GM23338 (cell line): Measurements from ENCODE around the gene DLX2. TPM values are rescaled to one million over a fixed set of nuclear protein-coding genes. Genes with fewer than 3 reads are reported as not detected.
"Not testable (repeated sequence)": the region's sequence is repeated elsewhere in the genome, so short reads cannot be mapped to it uniquely, and the experiment has no call there.

Experiments used
- ATAC-seq: fragments of 200-7000 bp; cut with Tn5 transposase; 3 replicates; pipeline ENCODE4 v1.9.1; 2020
- DNase-seq: peaks from one replicate; pipeline ENCODE4 v3.0.0-alpha.2; 2015; ENCODE audit warnings: low spot score
- H2AFZ ChIP-seq: fragments of 200-600 bp; sonication (generic); 2 replicates; pipeline ENCODE4 v1.8.0; 2016; ENCODE audit warnings: antibody characterized with exemption, mild to moderate bottlenecking, moderate library complexity
- H3F3A ChIP-seq: fragments of 200-600 bp; sonication (generic); replicated peaks from 2 replicates; pipeline ENCODE4 v1.8.0; 2017; ENCODE audit warnings: antibody characterized with exemption, mixed run types, low read depth
- H3K27ac ChIP-seq: fragments of 200-600 bp; sonication (generic); 2 replicates; pipeline ENCODE4 v1.6.1; 2016; ENCODE audit warnings: low read depth
- H3K27me3 ChIP-seq: fragments of 200-600 bp; sonication (generic); 2 replicates; pipeline ENCODE4 v1.8.0; 2016; ENCODE audit warnings: mild to moderate bottlenecking, mixed run types, moderate library complexity; ENCODE audit not compliant: insufficient read depth
- H3K36me3 ChIP-seq: fragments of 200-600 bp; sonication (generic); 2 replicates; pipeline ENCODE4 v1.8.0; 2016; ENCODE audit warnings: mild to moderate bottlenecking; ENCODE audit not compliant: insufficient read depth
- H3K4me1 ChIP-seq: fragments of 200-600 bp; sonication (generic); 2 replicates; pipeline ENCODE4 v1.8.0; 2016; ENCODE audit warnings: mild to moderate bottlenecking, moderate library complexity; ENCODE audit not compliant: insufficient read depth
- H3K4me2 ChIP-seq: fragments of 200-600 bp; sonication (generic); 2 replicates; pipeline ENCODE4 v1.7.1; 2017; ENCODE audit warnings: mixed run types
- H3K4me3 ChIP-seq: fragments of 200-600 bp; sonication (generic); 2 replicates; pipeline ENCODE4 v1.6.1; 2016; ENCODE audit warnings: mixed run types
- H3K79me2 ChIP-seq: fragments of 200-600 bp; sonication (generic); replicated peaks from 2 replicates; pipeline ENCODE4 v1.8.0; 2017; ENCODE audit warnings: mild to moderate bottlenecking; ENCODE audit not compliant: insufficient read depth
- H3K9me2 ChIP-seq: fragments of 200-600 bp; sonication (generic); 2 replicates; pipeline ENCODE4 v1.8.0; 2017; ENCODE audit not compliant: insufficient read depth
- H4K20me1 ChIP-seq: fragments of 200-600 bp; sonication (generic); replicated peaks from 2 replicates; pipeline ENCODE4 v1.8.0; 2017; ENCODE audit warnings: mild to moderate bottlenecking; ENCODE audit not compliant: insufficient read depth
- H3K27ac Mint-ChIP-seq: 2 replicates; pipeline ENCODE4 v1.8.0; 2020; ENCODE audit warnings: inconsistent platforms, mild to moderate bottlenecking, moderate library complexity, mixed read lengths
- H3K27me3 Mint-ChIP-seq: 3 replicates; pipeline ENCODE4 v1.8.0; 2022; ENCODE audit warnings: low read depth, mild to moderate bottlenecking, moderate library complexity, mixed read lengths, inconsistent platforms; ENCODE audit not compliant: insufficient read depth, poor library complexity
- H3K36me3 Mint-ChIP-seq: 3 replicates; pipeline ENCODE4 v1.8.0; 2021; ENCODE audit warnings: low read depth, mild to moderate bottlenecking, inconsistent platforms, moderate library complexity, mixed read lengths
- H3K4me1 Mint-ChIP-seq: 3 replicates; pipeline ENCODE4 v1.8.0; 2020; ENCODE audit warnings: mild to moderate bottlenecking, inconsistent platforms, mixed read lengths
- H3K4me3 Mint-ChIP-seq: 3 replicates; pipeline ENCODE4 v1.8.0; 2021; ENCODE audit warnings: moderate library complexity, mild to moderate bottlenecking, inconsistent platforms, mixed read lengths
- H3K9me3 Mint-ChIP-seq: 3 replicates; pipeline ENCODE4 v1.8.0; 2020; ENCODE audit warnings: moderate library complexity, mild to moderate bottlenecking, inconsistent platforms, mixed read lengths
- CREB1 ChIP-seq: fragments of 250-450 bp; sonication (Bioruptor Pico); IDR thresholded peaks from 2 replicates; pipeline ENCODE4 v1.5.0; 2020; ENCODE audit warnings: low read depth, mild to moderate bottlenecking, moderate library complexity
- EZH2 ChIP-seq: fragments of 200-600 bp; sonication (generic); IDR thresholded peaks from one replicate; pipeline ENCODE4 v1.8.0; 2017; ENCODE audit warnings: antibody characterized with exemption, mild to moderate bottlenecking, low read depth; ENCODE audit not compliant: unreplicated experiment
- JUNB ChIP-seq: IDR thresholded peaks from one replicate; pipeline ENCODE4 v1.6.1; 2016; ENCODE audit warnings: antibody characterized with exemption; ENCODE audit not compliant: unreplicated experiment
- NANOG ChIP-seq: IDR thresholded peaks from 2 replicates; pipeline ENCODE4 v1.6.1; 2016; ENCODE audit warnings: antibody characterized with exemption, borderline replicate concordance
- POLR2AphosphoS5 ChIP-seq: IDR thresholded peaks from 2 replicates; pipeline ENCODE4 v1.6.1; 2016; ENCODE audit warnings: antibody characterized with exemption, low read depth
- STAT1 ChIP-seq: IDR thresholded peaks from one replicate; pipeline ENCODE4 v1.6.1; 2016; ENCODE audit warnings: antibody characterized with exemption; ENCODE audit not compliant: unreplicated experiment
- ZNF114 ChIP-seq: fragments of 250-450 bp; sonication (Bioruptor Pico); IDR thresholded peaks from 2 replicates; pipeline ENCODE4 v1.5.0; 2020; ENCODE audit warnings: mild to moderate bottlenecking, moderate library complexity
- ZNF331 ChIP-seq: fragments of 250-450 bp; sonication (Bioruptor Pico); IDR thresholded peaks from 2 replicates; pipeline ENCODE4 v1.5.0; 2020; ENCODE audit warnings: low read depth, mild to moderate bottlenecking, moderate library complexity
- polyA plus RNA-seq: library from polyadenylated mRNA; unstranded; fragments of >200 nt; fragmentation: Nextera tagmentation; extraction: Ambion mirVana; gene quantifications from 2 replicates; pipeline ENCODE4 v1.2.1, GENCODE V29; 2016
- total RNA-seq: library from RNA; depleted of rRNA; stranded (reverse); fragments of >200 nt; shearing (Covaris generic); gene quantifications from 2 replicates; pipeline ENCODE4 v1.2.3, GENCODE V29; 2014
- TF ChIP-seq, protein P1 (sequence below): fragments of 250-450 bp; sonication (Bioruptor Pico); IDR thresholded peaks from 2 replicates; pipeline ENCODE4 v1.5.0; 2020; ENCODE audit warnings: mild to moderate bottlenecking, moderate library complexity
- TF ChIP-seq, protein P2 (sequence below), 2 experiments: fragments of 200-600 bp in 1 of 2; sonication (generic) in 1 of 2; conservative IDR thresholded peaks; 2 replicates each; pipeline versions ENCODE4 v1.5.1 to v1.6.1; 2016 to 2017; ENCODE audit warnings: antibody characterized with exemption in 2 of 2, low read depth in 2 of 2, mild to moderate bottlenecking in 2 of 2, moderate library complexity in 1 of 2
- TF ChIP-seq, protein P3 (sequence below): IDR thresholded peaks from 2 replicates; pipeline ENCODE4 v1.6.1; 2016; ENCODE audit warnings: antibody characterized with exemption

The DLX2 gene
- total and polyA plus RNA-seq, 2 experiments from 2014 or later: 0.08 to 0.24 TPM

DNA sequence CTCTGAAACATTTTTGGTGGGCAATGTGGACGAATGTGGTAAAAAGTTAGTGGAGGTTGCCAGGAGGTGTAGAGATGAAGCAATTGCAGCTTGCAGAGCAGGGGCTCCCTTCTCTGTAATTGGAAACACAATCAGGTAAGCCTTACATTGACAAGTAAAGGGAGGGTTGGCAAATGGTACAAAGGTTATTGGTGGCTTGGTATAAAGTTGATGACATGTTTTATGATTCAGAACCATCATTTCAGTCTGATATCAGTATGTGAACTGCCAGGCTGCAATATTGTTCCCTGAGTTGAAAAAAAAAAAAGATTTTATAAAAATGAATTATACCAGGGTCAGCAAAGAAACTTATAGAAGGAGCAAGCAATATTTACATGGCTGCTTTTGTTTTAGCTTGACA, 31.8 kb downstream of the DLX2 start:
- ATAC-seq (no peak), DNase-seq (no peak)
- H3K27me3 Mint-ChIP-seq: no peaks in the 10 kb centered on the region
- no peak overlapping the region for H3K4me2 ChIP-seq
- no peak overlapping the region for H3K27ac Mint-ChIP-seq
- no peaks in the 10 kb centered on the region for H3K79me2 ChIP-seq
- no peaks in the 10 kb centered on the region for H3K36me3 ChIP-seq
- H2AFZ ChIP-seq: no peak overlapping the region
- no peaks in the 10 kb centered on the region for H3K4me1 ChIP-seq
- no peaks in the 10 kb centered on the region for H3F3A ChIP-seq
- TF ChIP-seq, protein P1, sequence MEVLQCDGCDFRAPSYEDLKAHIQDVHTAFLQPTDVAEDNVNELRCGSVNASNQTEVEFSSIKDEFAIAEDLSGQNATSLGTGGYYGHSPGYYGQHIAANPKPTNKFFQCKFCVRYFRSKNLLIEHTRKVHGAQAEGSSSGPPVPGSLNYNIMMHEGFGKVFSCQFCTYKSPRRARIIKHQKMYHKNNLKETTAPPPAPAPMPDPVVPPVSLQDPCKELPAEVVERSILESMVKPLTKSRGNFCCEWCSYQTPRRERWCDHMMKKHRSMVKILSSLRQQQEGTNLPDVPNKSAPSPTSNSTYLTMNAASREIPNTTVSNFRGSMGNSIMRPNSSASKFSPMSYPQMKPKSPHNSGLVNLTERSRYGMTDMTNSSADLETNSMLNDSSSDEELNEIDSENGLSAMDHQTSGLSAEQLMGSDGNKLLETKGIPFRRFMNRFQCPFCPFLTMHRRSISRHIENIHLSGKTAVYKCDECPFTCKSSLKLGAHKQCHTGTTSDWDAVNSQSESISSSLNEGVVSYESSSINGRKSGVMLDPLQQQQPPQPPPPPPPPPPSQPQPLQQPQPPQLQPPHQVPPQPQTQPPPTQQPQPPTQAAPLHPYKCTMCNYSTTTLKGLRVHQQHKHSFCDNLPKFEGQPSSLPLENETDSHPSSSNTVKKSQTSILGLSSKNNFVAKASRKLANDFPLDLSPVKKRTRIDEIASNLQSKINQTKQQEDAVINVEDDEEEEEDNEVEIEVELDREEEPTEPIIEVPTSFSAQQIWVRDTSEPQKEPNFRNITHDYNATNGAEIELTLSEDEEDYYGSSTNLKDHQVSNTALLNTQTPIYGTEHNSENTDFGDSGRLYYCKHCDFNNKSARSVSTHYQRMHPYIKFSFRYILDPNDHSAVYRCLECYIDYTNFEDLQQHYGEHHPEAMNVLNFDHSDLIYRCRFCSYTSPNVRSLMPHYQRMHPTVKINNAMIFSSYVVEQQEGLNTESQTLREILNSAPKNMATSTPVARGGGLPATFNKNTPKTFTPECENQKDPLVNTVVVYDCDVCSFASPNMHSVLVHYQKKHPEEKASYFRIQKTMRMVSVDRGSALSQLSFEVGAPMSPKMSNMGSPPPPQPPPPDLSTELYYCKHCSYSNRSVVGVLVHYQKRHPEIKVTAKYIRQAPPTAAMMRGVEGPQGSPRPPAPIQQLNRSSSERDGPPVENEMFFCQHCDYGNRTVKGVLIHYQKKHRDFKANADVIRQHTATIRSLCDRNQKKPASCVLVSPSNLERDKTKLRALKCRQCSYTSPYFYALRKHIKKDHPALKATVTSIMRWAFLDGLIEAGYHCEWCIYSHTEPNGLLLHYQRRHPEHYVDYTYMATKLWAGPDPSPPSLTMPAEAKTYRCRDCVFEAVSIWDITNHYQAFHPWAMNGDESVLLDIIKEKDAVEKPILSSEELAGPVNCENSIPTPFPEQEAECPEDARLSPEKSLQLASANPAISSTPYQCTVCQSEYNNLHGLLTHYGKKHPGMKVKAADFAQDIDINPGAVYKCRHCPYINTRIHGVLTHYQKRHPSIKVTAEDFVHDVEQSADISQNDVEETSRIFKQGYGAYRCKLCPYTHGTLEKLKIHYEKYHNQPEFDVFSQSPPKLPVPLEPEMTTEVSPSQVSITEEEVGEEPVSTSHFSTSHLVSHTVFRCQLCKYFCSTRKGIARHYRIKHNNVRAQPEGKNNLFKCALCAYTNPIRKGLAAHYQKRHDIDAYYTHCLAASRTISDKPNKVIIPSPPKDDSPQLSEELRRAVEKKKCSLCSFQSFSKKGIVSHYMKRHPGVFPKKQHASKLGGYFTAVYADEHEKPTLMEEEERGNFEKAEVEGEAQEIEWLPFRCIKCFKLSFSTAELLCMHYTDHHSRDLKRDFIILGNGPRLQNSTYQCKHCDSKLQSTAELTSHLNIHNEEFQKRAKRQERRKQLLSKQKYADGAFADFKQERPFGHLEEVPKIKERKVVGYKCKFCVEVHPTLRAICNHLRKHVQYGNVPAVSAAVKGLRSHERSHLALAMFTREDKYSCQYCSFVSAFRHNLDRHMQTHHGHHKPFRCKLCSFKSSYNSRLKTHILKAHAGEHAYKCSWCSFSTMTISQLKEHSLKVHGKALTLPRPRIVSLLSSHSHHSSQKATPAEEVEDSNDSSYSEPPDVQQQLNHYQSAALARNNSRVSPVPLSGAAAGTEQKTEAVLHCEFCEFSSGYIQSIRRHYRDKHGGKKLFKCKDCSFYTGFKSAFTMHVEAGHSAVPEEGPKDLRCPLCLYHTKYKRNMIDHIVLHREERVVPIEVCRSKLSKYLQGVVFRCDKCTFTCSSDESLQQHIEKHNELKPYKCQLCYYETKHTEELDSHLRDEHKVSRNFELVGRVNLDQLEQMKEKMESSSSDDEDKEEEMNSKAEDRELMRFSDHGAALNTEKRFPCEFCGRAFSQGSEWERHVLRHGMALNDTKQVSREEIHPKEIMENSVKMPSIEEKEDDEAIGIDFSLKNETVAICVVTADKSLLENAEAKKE: no peak
- no peak for TF ChIP-seq CREB1 (CRISPR knock-in tag)
- TF ChIP-seq POLR2AphosphoS5: no peak
- TF ChIP-seq EZH2: no peak
- TF ChIP-seq, protein P2, sequence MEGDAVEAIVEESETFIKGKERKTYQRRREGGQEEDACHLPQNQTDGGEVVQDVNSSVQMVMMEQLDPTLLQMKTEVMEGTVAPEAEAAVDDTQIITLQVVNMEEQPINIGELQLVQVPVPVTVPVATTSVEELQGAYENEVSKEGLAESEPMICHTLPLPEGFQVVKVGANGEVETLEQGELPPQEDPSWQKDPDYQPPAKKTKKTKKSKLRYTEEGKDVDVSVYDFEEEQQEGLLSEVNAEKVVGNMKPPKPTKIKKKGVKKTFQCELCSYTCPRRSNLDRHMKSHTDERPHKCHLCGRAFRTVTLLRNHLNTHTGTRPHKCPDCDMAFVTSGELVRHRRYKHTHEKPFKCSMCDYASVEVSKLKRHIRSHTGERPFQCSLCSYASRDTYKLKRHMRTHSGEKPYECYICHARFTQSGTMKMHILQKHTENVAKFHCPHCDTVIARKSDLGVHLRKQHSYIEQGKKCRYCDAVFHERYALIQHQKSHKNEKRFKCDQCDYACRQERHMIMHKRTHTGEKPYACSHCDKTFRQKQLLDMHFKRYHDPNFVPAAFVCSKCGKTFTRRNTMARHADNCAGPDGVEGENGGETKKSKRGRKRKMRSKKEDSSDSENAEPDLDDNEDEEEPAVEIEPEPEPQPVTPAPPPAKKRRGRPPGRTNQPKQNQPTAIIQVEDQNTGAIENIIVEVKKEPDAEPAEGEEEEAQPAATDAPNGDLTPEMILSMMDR (conservative IDR thresholded peaks at IDR 0.05; ENCODE audit: low read depth in 2 of 2): no peak
- no peak for TF ChIP-seq STAT1
- no peak for TF ChIP-seq ZNF331
- TF ChIP-seq ZNF114 (CRISPR knock-in tag): no peak
- no peak for TF ChIP-seq NANOG
- no peak for TF ChIP-seq JUNB
- TF ChIP-seq, protein P3, sequence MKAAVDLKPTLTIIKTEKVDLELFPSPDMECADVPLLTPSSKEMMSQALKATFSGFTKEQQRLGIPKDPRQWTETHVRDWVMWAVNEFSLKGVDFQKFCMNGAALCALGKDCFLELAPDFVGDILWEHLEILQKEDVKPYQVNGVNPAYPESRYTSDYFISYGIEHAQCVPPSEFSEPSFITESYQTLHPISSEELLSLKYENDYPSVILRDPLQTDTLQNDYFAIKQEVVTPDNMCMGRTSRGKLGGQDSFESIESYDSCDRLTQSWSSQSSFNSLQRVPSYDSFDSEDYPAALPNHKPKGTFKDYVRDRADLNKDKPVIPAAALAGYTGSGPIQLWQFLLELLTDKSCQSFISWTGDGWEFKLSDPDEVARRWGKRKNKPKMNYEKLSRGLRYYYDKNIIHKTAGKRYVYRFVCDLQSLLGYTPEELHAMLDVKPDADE: no peak
- no peaks in the 10 kb centered on the region for H4K20me1 ChIP-seq
- H3K9me3 Mint-ChIP-seq: no peaks in the 10 kb centered on the region
- no peak overlapping the region for H3K4me3 Mint-ChIP-seq
- H3K4me1 Mint-ChIP-seq: no peaks in the 10 kb centered on the region
- H3K4me3 ChIP-seq: no peak overlapping the region
- no peaks in the 10 kb centered on the region for H3K36me3 Mint-ChIP-seq
- no peaks in the 10 kb centered on the region for H3K27me3 ChIP-seq
- H3K9me2 ChIP-seq: no peaks in the 10 kb centered on the region
- no peak overlapping the region for H3K27ac ChIP-seq

DNA sequence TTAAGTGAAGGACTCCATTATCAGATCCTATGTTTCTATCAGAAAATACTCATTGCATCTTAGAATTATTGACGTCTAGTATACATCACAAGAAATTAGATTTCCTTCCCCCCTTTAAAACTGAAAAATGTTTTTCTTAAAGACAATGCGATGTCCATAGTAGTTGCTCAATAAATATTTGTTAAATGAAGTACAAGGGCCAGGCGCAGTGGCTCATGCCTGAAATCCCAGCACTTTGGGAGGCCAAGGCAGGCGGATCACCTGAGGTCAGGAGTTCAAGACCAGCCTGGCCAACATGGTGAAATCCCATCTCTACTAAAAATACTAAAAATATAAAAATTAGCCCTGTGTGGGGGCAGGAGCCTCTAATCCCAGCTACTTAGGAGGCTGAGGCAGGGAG, 34.8 kb downstream of the DLX2 start:
- H3K27me3 Mint-ChIP-seq, H3K36me3 Mint-ChIP-seq, DNase-seq, H3K79me2 ChIP-seq, ATAC-seq, H3K4me1 Mint-ChIP-seq, H3K4me3 ChIP-seq, H3K4me2 ChIP-seq, H4K20me1 ChIP-seq, H3F3A ChIP-seq, H3K36me3 ChIP-seq, H3K9me2 ChIP-seq, H3K9me3 Mint-ChIP-seq, H3K27ac Mint-ChIP-seq, H3K4me1 ChIP-seq, H3K27ac ChIP-seq, H2AFZ ChIP-seq, H3K27me3 ChIP-seq, H3K4me3 Mint-ChIP-seq: not testable (repeated sequence)
